GM18870 (cell line): ENCODE results near the gene C16orf96.
"Not testable (repeated sequence)": the region's sequence is repeated elsewhere in the genome, so short reads cannot be mapped to it uniquely, and the experiment has no call there.

ENCODE experiments used
- ATAC-seq: cut with Tn5 transposase; IDR thresholded peaks from one replicate; pipeline ENCODE4 v1.9.1; 2021; ENCODE audit warnings: moderate library complexity; ENCODE audit not compliant: unreplicated experiment

The C16orf96 gene

GRCh38 chr16:4561596-4561995, 5.5 kb downstream of the C16orf96 start:
- no peak for ATAC-seq

- no peak for ATAC-seq
Measured at GRCh38 chr16:4564661-4565267, 8.6 kb downstream of the C16orf96 start.

- ATAC-seq, result no peak
Measured at GRCh38 chr16:4566144-4566543, 10.0 kb downstream of the C16orf96 start.

- ATAC-seq, result no peak
Measured at GRCh38 chr16:4570086-4570485, 13.9 kb downstream of the C16orf96 start.

- no peak for ATAC-seq
Measured at GRCh38 chr16:4570688-4571321, 14.7 kb downstream of the C16orf96 start.

- no peak for ATAC-seq
Measured at GRCh38 chr16:4572715-4573114, 16.6 kb downstream of the C16orf96 start.

GRCh38 chr16:4573926-4574325, 17.8 kb downstream of the C16orf96 start:
- ATAC-seq, result not testable (repeated sequence)

- no peak for ATAC-seq
Measured at GRCh38 chr16:4574919-4575705, 19.0 kb downstream of the C16orf96 start.

GRCh38 chr16:4576008-4576407, 19.9 kb downstream of the C16orf96 start:
- ATAC-seq, result no peak

- no peak for ATAC-seq
Measured at GRCh38 chr16:4578961-4579530, 22.9 kb downstream of the C16orf96 start.

GRCh38 chr16:4580250-4580649, 24.1 kb downstream of the C16orf96 start:
- ATAC-seq, result no peak

- no peak for ATAC-seq
Measured at GRCh38 chr16:4583906-4584305, 27.8 kb downstream of the C16orf96 start.

- no peak for ATAC-seq
Measured at GRCh38 chr16:4586291-4586690, 30.2 kb downstream of the C16orf96 start.

- ATAC-seq, result no peak
Measured at GRCh38 chr16:4588386-4588785, 32.2 kb downstream of the C16orf96 start.

GRCh38 chr16:4588961-4589360, 32.8 kb downstream of the C16orf96 start:
- ATAC-seq, result no peak

GRCh38 chr16:4591191-4591590, 35.1 kb downstream of the C16orf96 start:
- ATAC-seq, result no peak

- no peak for ATAC-seq
Measured at GRCh38 chr16:4591706-4592470, 35.7 kb downstream of the C16orf96 start.

- no peak for ATAC-seq
Measured at GRCh38 chr16:4593086-4593485, 36.9 kb downstream of the C16orf96 start.

- ATAC-seq, result no peak
Measured at GRCh38 chr16:4594433-4595410, 38.6 kb downstream of the C16orf96 start.

- ATAC-seq, result no peak
Measured at GRCh38 chr16:4597174-4597573, 41.0 kb downstream of the C16orf96 start.
